ENCODE data around the gene AAMP.
"Not testable (repeated sequence)": the region's sequence is repeated elsewhere in the genome, so short reads cannot be mapped to it uniquely, and the experiment has no call there.

AAMP gene

DNA sequence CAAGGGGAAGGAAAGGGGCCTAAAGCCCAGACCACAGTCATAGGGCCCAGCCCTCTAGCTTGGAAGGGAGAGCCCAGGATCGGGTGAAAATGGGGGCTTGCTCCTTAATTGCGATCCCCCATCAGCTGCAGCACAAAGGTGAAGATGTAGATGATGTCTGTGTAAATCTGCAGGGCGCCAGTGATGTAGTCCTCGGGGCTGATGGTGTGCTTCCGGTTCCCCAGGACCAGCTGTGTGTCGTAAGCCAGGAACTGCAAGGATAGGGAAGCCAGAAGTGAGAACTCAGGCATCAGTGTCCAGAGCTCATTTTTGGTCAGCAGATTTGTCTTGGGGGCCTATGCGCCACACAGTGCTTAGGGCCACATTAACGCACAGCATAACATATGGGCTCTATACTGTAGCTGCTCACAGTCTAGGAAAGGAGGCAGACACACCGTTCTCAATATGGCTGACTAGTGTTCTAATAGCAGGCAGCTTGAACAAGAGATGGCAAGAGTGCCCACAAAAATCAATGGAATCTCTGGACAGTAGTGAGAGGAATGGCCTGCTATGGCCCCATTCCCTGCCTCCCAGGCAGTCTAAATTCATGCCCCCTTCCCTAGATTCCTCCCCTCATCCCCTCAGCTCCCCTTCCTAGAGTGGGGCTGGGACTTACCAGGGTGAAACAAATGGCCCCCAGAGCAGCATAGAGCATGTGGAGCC is 5.6 kb upstream of the AAMP start:
- DNase-seq (ENCODE audit: low spot score), result no peak

DNA sequence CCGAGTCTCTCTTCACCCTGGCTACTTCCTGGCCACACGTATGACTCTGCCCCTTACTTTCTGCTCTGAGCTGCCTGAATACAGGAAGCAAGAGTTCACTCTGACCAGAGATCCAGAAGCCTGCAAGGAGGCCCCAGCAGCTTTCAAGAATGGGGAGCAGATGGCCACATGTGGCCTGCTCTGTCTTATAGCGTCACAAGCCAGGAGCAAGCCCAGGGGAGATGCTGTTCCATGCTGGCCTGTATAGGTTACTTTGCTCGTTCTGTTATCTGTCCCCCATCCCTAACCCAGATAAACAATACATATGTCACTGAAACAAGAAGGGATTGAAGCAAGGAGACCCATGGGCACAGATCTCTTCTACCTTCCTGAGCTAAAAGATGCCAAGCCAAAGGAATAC is 4.6 kb upstream of the AAMP start:
- DNase-seq (ENCODE audit: low spot score), result no peak

DNA sequence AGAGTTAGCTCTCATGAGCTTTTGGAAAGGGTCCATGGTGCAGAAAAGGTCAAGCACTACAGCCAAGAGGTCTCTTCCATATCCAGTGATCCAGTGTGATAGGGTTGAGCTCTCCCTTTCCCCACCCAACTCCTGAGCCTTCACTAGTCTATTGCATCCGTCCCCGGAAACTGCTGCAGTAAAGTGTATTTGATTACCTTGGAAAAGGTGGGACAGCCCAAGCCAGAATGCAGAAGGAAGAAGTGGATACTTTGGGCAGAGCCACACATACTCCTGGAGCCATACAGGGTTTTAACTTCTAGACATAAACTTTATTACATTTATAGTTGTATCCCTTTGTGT is 3.9 kb upstream of the AAMP start:
- DNase-seq (ENCODE audit: low spot score), result no peak

DNA sequence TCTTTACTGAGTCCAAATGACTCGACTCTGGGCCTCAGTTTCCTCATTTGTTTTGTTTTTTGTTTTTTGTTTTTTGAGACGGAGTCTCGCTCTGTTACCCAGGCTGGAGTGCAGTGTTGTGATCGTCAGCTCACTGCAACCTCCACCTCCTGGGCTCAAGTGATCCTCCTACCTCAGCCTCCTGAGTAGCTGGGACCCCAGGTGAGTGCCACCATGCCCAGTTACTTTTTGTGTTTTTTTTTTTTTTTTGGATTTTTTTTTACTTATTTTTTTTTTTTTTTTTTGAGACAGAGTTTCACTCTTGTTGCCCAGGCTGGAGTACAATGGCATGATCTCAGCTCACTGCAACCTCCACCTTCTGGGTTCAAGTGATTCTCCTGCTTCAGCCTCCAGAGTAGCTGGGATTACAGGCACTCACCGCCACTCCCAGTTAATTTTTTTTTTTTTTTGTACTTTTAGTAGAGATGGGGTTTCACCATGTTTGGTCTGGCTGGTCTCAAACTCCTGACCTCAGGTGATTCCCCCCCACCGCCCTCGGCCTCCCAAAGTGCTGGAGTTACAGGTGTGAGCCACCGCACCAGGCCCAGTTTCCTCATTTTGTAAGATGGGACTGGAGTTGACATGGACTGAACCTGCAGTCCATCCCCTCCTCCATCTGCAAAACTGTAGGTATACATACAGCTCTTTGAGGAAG is 3.4 kb upstream of the AAMP start:
- not testable (repeated sequence) for DNase-seq (ENCODE audit: low spot score)

DNA sequence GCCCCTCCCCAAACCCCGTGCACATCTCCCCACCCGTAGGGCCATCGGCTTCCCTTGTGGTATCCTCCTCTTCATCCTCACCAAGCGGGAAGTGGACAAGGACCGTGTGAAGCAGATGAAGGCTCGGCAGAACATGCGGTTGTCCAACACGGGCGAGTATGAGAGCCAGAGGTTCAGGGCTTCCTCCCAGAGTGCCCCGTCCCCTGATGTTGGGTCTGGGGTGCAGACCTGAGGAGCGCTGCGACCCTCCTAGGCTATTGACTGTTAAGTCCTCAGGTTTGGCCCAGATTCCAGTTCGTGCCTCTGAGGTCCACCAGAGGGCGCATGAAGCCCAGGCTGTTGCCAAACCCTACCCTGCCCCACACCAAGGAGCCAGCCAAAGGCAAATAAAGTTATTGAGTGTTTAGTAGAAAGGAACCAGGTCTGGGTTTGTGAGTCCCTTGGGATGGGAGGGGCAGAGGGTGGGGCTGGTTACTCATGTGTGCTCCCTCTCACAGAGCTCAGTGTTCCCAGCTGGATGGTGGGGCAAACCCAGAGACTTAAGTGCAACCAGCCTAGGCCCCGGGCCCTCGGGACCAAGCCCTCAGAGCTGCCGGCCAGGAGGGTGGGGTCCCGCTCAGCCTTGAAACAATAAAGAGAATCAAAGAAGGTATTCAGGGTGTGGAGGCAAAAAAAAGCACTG is 2.7 kb upstream of the AAMP start:
- peak; percentile 87 for DNase-seq (ENCODE audit: low spot score)

DNA sequence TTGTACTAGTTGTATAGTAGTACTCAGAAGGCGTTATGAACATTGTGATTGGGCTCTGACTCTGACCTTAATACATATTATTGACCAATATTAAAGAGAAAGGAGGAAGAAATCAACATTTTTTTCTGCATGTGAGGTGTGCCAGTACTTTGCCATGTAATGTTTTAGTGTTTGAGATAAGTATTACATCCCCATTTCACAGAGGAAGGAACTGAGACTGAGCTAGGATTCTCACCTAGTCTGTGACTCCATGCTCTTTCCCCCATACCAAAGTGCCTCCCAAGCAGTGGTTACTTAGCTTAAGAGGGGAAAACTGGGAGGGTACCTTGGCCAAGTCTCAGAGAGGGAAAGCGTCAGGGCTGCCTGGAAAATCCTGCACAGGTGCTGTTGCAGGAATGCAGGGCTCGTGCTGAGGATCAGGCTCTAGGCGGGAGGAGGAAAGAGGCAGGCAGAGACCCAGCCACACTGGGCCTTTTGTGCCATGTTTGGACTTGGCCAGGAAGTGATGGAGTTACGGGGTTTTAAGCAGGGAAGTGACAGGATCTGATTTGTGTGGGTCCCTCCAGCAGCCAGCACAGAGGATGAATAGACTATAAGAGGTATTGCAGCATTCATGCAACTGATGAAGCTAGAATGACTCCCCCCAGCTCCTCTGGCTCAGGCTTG is 2.1 kb upstream of the AAMP start:
- DNase-seq (ENCODE audit: low spot score), result no peak

DNA sequence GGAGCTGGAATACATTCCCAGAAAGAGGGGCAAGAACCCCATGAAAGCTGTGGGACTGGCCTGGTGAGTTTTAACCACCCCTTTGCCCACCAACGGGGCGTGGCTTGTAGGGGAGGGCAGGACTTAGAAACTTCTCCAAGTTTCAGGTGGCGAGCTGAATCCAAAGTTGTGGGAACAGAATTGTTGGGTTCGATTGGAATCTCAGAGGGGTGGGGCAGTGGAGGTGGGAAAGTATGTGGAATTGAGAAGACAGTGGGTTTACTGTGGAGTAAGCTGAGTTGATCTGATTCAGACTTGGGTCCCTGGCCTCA is 1.5 kb upstream of the AAMP start:
- DNase-seq (ENCODE audit: low spot score), result no peak

DNA sequence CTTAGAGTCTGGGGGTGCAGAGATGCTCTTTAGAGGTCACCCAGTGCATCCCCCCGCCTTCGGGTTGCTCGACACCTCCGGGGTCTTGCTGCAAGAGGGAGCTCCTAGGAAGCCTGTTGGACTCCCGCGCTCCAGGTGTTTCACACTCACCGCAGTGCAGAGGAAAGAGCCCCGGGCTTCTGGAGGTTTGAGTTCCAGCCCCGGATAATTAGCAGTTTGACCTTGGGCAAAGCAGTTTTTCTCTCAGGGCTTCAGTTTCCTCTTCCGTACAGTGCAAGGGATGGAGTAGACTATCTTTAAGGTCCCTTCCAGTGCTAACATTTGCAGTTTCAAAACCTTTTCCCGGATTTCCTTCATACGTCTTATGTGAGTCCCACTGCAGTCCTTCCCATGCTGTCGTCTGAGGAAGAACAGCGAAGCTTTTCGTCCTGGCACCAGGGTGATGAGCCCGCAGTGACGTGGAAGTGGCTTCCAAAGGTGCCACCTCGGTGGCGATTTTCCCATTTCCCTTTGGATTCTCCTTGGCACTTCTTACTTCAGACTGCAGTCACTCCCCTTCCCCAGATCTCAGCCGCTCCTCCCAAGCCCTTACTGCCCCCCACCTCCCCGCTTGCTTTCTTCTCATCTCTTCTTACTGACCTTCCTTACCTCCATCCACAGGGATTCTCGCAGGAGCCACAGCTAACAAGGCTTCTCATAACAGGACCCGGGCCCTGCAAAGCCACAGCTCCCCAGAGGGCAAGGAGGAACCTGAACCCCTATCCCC is 967 bp upstream of the AAMP start:
- DNase-seq (ENCODE audit: low spot score), result no peak

DNA sequence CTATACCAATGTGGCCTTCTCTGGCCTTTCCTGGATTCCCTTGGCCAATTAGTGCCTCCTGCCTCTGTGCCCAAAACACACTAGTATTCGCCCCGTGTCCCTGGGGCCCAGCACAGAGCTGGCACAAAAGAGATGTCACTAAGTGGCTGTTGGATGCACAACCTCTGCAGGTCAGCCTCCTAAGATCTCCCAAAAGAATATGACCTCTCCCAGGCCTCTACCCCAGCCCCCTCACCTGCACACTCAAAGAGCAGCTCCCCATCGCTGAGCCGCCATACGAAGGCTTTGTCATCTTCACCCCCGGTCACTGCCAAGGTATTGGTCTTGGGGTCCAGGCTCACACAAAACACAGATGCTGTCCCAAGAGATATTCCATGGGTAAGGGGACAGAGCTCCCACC is 2.7 kb downstream of the AAMP start:
- DNase-seq (ENCODE audit: low spot score), result no peak

DNA sequence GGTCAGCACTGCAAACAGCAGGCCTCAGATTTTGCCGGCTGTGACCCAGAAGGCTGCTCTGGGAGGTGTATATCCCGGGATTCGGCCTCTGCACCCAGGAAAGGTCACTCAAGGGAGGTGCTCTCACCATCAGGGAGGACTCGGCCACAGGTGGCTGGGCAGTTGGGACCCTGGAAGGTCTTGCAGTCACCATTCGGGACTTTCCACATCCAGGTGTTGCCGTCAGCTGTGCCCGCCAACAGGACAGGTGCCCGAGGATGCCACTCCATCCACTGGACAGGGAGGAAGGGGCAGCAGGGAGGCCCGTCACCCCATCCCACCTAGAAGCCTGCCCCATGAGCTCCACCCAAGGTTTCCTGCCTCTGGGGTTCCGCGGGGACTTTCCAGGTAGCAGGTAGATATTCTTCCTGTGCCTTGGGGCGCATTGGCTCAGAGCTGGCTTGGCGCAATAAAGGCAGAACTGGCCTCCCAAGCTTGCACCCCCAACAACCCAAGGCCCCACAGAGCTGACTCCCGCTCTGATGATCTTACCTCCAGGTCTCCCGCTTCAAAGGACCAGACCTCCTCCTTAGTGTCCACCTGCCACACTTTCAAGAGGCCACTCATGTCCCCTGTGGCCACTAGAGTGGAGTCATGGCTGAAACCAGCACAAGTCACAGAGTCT is 3.5 kb downstream of the AAMP start:
- DNase-seq (ENCODE audit: low spot score), result no peak

DNA sequence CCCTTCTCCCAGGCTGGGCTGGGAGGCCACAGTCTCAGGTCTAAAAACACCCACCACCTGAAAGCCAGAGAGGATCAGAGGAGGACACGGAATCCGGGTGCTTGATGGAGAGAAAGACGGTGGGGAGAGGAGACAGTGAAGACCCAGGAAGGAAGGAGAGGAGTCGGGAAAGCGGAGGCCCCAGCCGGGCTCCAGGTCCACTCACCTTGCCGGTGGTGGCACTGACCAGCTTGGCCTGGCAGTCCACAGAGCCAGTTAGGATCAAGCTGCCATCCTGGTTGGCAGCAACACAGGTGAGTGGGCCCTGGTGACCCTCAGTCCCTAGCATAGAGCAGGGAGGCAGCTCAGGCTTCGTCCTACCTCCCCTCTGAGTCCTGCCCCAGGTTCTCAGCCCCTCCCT is 4.3 kb downstream of the AAMP start:
- DNase-seq (ENCODE audit: low spot score), result no peak

DNA sequence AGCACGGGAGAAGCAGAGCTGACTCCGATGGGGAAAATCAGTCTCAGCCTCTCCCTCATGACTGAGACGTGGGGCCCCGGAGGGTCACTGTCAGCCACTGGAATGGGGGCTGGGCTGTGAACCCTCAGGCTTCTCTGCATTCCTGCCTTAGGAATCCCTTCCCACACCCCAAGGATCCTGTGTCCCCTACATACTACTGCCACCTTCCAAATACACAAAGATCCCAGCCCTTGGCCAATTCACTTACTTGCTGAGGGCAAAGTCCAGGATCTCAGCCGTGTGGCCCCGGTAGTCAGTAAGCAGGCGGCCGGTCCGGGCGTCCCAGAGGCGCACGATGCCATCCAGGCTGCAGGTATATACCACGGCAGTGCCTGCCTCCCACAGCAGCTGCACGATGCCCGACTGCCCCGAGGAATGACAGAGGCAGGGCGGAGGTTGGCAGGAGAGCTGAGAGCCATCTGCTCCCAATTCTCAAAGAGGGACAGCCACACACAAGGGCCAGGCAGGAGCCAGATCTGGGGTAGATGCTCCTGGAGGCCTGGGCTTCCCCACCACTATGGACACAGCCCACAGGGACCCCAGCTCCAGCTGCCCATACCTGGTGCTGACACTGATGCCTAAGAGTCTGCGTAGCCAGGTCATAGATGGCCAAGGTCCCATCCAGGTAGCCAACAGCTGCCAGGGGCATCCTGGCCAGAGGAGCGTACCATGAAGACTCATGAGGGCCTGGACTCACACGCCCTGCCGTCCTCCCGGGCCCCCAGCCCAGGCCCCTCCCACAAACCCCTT is 5.0 kb downstream of the AAMP start:
- no peak for DNase-seq (ENCODE audit: low spot score)

DNA sequence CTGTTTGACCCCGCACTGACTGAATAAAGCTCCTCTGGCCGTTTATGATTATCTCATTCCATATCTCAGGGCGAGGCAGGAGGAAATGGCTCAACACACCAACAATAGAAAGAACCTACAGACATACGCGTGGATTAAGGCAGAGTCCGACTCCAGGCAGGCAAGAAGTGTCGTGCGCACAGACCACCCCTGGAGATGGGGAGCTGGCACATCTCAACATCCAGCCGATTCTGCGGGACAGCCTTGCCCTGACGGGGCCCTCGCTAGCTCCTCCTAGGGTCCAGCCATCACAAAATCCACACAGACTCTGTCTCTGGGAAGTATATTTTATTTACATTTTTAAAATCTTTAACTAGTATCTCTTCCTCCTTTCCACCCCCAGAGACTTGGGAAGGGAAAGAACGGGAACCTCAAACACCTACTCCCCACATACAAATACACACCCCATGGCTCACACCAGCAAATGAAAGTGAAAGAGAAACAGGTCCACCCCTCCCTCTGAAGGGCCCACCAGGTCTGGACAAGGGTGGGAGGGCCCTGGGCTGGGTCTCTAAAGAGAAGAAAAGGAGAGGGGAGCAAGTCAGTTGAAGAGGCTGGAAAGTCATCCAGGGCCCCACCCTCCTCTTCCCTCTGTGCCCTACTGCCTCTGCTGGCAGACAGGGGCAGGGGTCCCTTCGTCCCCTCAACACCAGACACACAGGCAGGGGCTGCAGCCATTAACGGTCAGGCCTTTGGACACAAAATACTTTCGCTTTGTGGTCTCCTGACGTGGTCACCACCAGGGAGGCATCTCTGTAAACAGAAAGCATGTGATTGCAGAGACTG is 5.9 kb downstream of the AAMP start:
- no peak for DNase-seq (ENCODE audit: low spot score)

DNA sequence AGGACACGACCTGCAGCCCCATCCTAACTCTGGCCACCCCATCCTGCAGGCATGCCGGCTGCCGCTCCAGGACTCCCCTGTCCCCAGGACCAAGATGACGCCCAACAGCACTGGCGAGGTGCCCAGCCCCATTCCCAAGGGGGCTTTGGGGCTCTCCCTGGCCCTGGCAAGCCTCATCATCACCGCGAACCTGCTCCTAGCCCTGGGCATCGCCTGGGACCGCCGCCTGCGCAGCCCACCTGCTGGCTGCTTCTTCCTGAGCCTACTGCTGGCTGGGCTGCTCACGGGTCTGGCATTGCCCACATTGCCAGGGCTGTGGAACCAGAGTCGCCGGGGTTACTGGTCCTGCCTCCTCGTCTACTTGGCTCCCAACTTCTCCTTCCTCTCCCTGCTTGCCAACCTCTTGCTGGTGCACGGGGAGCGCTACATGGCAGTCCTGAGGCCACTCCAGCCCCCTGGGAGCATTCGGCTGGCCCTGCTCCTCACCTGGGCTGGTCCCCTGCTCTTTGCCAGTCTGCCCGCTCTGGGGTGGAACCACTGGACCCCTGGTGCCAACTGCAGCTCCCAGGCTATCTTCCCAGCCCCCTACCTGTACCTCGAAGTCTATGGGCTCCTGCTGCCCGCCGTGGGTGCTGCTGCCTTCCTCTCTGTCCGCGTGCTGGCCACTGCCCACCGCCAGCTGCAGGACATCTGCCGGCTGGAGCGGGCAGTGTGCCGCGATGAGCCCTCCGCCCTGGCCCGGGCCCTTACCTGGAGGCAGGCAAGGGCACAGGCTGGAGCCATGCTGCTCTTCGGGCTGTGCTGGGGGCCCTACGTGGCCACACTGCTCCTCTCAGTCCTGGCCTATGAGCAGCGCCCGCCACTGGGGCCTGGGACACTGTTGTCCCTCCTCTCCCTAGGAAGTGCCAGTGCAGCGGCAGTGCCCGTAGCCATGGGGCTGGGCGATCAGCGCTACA is 7.0 kb downstream of the AAMP start:
- no peak for DNase-seq (ENCODE audit: low spot score)

DNA sequence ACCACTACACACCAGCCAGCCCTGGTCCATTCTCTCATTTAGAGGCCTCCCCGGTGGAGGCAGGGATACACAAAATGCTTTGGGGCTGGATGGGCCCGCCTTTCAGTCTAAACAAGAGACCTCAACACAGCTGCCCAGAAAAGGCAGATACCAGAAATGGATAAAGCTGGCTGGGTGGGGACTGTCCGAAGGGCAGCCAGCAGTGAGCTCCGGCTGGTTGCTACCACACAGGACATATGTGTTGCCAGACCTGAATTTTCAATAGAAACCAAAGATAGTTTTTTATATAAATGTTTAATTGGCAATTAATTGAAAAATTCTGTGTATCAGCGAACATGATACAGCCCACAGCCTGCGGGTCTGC is 7.7 kb downstream of the AAMP start:
- DNase-seq (ENCODE audit: low spot score), result no peak

DNA sequence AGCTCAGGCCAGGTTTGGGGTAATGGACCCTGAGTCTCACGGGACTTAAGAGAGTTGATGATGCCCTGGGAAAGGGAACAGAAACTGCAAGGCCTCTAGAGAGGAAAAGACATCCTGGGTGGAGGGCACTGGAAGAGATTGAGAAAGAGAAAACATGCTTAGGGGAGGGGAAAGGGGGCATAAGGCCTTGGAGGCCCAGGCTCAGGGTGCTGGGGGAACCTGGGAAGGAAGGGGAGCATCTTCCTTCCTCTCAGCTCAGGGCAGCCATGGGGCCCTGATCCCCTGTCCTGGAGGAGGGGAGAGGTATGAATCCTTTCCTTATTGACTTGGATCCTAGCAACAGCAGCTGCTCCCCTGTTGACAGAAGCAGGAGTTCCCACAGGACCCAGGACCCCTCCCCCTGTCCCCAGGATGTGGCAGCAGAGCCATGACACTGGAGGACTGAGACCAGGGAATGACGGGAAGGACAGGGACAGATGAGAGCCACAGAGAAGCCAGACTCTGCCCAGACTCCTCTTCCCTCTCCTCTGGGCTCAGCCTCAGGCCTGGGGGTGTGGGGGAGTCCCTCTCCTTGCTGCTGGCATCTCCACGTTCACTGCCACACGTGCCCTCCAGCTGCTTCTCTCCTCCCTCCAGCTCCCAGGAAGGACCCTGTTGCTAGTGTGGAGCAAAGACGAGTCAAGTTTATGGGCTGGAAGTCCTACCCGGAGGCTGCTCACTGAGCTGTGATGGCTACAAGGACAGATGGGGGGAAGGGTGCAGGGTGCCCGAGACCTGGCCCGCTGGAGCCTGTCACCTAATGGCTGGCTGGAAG is 8.3 kb downstream of the AAMP start:
- no peak for DNase-seq (ENCODE audit: low spot score)

DNA sequence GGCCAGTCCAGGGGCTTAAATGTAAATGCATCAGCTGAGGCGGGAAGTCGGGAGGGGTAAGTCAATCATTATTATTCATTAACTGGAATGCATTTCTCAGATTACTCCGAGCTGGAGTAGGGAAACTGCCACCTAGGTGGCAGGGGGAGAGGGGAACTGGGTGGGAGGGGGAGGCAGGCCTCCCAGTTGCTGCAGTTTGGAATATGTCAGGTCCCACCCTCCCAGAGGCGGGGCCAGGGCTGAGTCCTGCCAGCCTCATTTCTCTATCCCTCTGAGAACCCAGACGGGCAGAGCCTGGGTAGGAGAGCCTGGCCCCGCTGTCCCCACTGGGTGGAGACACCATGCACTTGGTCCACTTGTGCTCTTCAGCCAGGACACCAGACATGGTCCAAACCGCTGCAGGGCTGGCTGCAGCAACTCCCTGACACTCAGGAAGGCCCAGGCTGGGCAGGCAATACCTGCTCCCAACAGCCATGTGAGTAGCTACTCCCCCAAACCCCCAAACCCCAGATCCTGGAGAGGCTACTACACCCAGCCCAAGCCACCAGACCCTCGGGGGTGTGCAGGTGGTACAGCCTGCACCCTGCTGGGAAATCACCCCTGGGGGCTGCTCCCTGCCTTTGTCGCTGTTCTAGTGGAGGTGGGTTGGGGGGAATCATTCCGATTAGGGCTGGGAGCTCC is 9.1 kb downstream of the AAMP start, which contains the start of gene GPBAR1:
Gene GPBAR1 (plus strand): TSS at position 274 of the 681 bp plus-strand sequence. CDS start 1,710 bp downstream, outside the sequence.
- no peak for DNase-seq (ENCODE audit: low spot score)

Data from SW480 (cell line).